Measurements from ENCODE around the gene SRD5A2. TPM values are rescaled to one million over a fixed set of nuclear protein-coding genes. Genes with fewer than 3 reads are reported as not detected.

The SRD5A2 gene
- total and polyA plus RNA-seq, 3 donors from 2014 or later, result 1.3 to 1.8 (median 1.4) TPM

- Histone ChIP-seq H3K27me3 (no peaks in the 10 kb centered on the region), H3K27ac (no peak overlapping the region), H3K4me3 (no peak overlapping the region), H3K36me3 (ENCODE audit: low read depth, missing control alignments) (no peaks in the 10 kb centered on the region), H3K9me3 (no peaks in the 10 kb centered on the region), H3K4me1 (no peaks in the 10 kb centered on the region)
- 64 to 75% methylated on average over 5 of the region's 5 CpGs for WGBS, 2 donors
- TF ChIP-seq POLR2A (IDR thresholded peaks at IDR 0.05), result no peak
- DNase-seq, result no peak
- intact Hi-C loops (cut with DNase I; ENCODE audit: low total_unique reads), result no loop called here
Observed at GRCh38 chr2:31525876-31526275, 54.9 kb downstream of the SRD5A2 start.

DNA sequence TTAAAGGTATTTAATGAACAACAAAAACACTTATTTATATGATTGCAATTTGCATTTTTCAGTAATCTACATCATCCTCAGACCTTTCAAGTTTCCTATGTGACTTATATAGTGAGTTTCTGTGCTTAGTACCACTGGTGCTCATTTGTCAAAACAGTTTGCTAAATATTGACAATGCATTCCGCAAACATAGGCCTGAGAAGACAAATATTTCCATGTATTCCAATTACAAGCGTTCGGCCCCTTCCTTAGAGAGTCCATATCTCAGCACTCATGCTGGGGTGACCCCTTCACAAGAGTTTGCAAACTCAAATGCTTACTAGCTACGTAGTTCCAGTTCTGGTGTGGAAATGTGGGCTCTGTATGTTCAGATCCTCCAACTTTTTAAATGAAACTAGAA is 56.1 kb downstream of the SRD5A2 start:
- intact Hi-C loops (cut with DNase I; ENCODE audit: low total_unique reads), result no loop called here
- Histone ChIP-seq H3K36me3 (ENCODE audit: low read depth, missing control alignments) (no peaks in the 10 kb centered on the region), H3K4me1 (no peaks in the 10 kb centered on the region), H3K27ac (no peak overlapping the region), H3K9me3 (no peaks in the 10 kb centered on the region), H3K4me3 (no peak overlapping the region), H3K27me3 (no peaks in the 10 kb centered on the region)
- TF ChIP-seq POLR2A (IDR thresholded peaks at IDR 0.05), result no peak
- TF ChIP-seq, protein P1, sequence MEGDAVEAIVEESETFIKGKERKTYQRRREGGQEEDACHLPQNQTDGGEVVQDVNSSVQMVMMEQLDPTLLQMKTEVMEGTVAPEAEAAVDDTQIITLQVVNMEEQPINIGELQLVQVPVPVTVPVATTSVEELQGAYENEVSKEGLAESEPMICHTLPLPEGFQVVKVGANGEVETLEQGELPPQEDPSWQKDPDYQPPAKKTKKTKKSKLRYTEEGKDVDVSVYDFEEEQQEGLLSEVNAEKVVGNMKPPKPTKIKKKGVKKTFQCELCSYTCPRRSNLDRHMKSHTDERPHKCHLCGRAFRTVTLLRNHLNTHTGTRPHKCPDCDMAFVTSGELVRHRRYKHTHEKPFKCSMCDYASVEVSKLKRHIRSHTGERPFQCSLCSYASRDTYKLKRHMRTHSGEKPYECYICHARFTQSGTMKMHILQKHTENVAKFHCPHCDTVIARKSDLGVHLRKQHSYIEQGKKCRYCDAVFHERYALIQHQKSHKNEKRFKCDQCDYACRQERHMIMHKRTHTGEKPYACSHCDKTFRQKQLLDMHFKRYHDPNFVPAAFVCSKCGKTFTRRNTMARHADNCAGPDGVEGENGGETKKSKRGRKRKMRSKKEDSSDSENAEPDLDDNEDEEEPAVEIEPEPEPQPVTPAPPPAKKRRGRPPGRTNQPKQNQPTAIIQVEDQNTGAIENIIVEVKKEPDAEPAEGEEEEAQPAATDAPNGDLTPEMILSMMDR (IDR thresholded peaks at IDR 0.05), result no peak
- WGBS, 2 donors, result 91 to 95% methylated on average over 4 of the region's 4 CpGs
- no peak for DNase-seq

- TF ChIP-seq POLR2A (IDR thresholded peaks at IDR 0.05), result no peak
- TF ChIP-seq, protein P1 (IDR thresholded peaks at IDR 0.05), result peak; percentile 28 to 87 (median 42)
- H3K27me3 ChIP-seq, result no peaks in the 10 kb centered on the region
- intact Hi-C loops (cut with DNase I; ENCODE audit: low total_unique reads), result no loop called here
- no peak overlapping the region for H3K27ac ChIP-seq
- 40 to 43% methylated on average over 8 of the region's 8 CpGs for WGBS, 2 donors
- H3K4me1 ChIP-seq, result no peaks in the 10 kb centered on the region
- no peaks in the 10 kb centered on the region for H3K9me3 ChIP-seq
- H3K4me3 ChIP-seq, result no peak overlapping the region
- H3K36me3 ChIP-seq (ENCODE audit: low read depth, missing control alignments), result no peaks in the 10 kb centered on the region
- DNase-seq, result peak; percentile 79
Observed at GRCh38 chr2:31523871-31524492, 56.8 kb downstream of the SRD5A2 start.

DNA sequence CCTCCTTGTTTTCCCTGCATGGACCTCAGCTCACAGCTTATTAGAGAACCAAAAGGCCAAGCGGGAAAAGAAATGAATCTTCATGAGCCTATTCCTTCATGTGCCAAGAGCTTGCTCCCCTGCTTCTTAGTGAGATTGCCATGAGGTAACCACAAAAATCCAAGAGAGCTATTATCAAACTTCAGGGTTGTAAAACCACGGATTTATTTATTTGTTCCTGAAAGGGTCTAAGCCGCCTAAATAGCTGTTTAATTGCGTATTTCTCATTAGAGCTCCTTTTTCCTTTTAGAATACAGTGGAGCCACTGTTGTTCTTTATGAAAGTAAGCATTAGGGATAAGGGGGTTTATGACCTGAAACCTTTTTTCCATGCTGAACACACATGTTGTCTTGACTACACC is 58.0 kb downstream of the SRD5A2 start:
- Histone ChIP-seq H3K4me1 (no peaks in the 10 kb centered on the region), H3K27me3 (no peaks in the 10 kb centered on the region), H3K9me3 (no peaks in the 10 kb centered on the region), H3K27ac (no peak overlapping the region), H3K36me3 (ENCODE audit: low read depth, missing control alignments) (no peaks in the 10 kb centered on the region), H3K4me3 (no peak overlapping the region)
- intact Hi-C loops (cut with DNase I; ENCODE audit: low total_unique reads), result no loop called here
- WGBS, 2 donors, result 79 to 84% methylated on average over 4 of the region's 4 CpGs
- DNase-seq, result no peak
- TF ChIP-seq, protein P1 (IDR thresholded peaks at IDR 0.05), result no peak
- no peak for TF ChIP-seq POLR2A (IDR thresholded peaks at IDR 0.05)

GRCh38 chr2:31517442-31518203 is 63.1 kb downstream of the SRD5A2 start:
- TF ChIP-seq POLR2A (IDR thresholded peaks at IDR 0.05), result no peak
- TF ChIP-seq, protein P1 (IDR thresholded peaks at IDR 0.05), result no peak
- DNase-seq, result no peak
- Histone ChIP-seq H3K4me1 (no peaks in the 10 kb centered on the region), H3K27ac (no peak overlapping the region), H3K4me3 (no peak overlapping the region), H3K27me3 (no peaks in the 10 kb centered on the region), H3K36me3 (ENCODE audit: low read depth, missing control alignments) (no peaks in the 10 kb centered on the region), H3K9me3 (no peaks in the 10 kb centered on the region)
- 77 to 86% methylated on average over 7 of the region's 7 CpGs for WGBS, 2 donors
- intact Hi-C loops (cut with DNase I; ENCODE audit: low total_unique reads), result no loop called here
